ENCODE measurements around the gene VTI1A.

- no peak for TF ChIP-seq CTCF (conservative IDR thresholded peaks at IDR 0.05; ENCODE audit: low read length)
- TF ChIP-seq EZH2phosphoT487 (IDR thresholded peaks at IDR 0.05; ENCODE audit: borderline replicate concordance): no peak
These were observed 49.4 kb upstream of the VTI1A start for GRCh38 chr10:112397592-112397991.

Data from Loucy (cell line).